Peyer's patch (tissue), 4 donors: Measurements from ENCODE around the gene ZNF827. TPM values are rescaled to one million over a fixed set of nuclear protein-coding genes. Genes with fewer than 3 reads are reported as not detected.
A peak's percentile ranks its signal among the peaks of the same experiment; 100 is the strongest.

Source experiments
- DNase-seq, 3 donors: peaks; one replicate each; pipeline ENCODE4 v3.0.0-alpha.2; 2017 to 2019
- H3K27ac ChIP-seq, 4 donors: fragments of 200-600 bp; sonication (generic); one replicate each; pipeline ENCODE4 v1.5.1; 2016 to 2019
- H3K27me3 ChIP-seq, 2 donors: fragments of 200-600 bp; sonication (generic); one replicate each; pipeline ENCODE4 v1.5.1; 2019
- H3K36me3 ChIP-seq, 3 donors: fragments of 200-600 bp; sonication (generic); one replicate each; pipeline ENCODE4 v1.5.1; 2016 to 2019
- H3K4me1 ChIP-seq, 4 donors: fragments of 200-600 bp; sonication (generic); one replicate each; pipeline ENCODE4 v1.5.1; 2016 to 2019
- H3K4me3 ChIP-seq, 4 donors: fragments of 200-600 bp; sonication (generic); 1 replicate in 3 of 4; 2 replicates in 1 of 4; pipeline ENCODE4 v1.5.1; 2016 to 2019; ENCODE audit warnings: mild to moderate bottlenecking in 1 of 4
- H3K9me3 ChIP-seq, 4 donors: fragments of 200-600 bp; sonication (generic); one replicate each; pipeline ENCODE4 v1.5.1; 2016 to 2019; ENCODE audit warnings: mild to moderate bottlenecking in 1 of 4
- CTCF ChIP-seq, 6 experiments: fragments of 450-650 bp in 4 of 6; fragments of 200-600 bp in 2 of 6; sonication (generic) in 1 of 6; IDR thresholded peaks; one replicate each; pipeline ENCODE4 v1.5.1; 2017 to 2019; ENCODE audit warnings: antibody characterized with exemption in 6 of 6, mild to moderate bottlenecking in 3 of 6, moderate library complexity in 1 of 6
- POLR2A ChIP-seq, 2 donors: fragments of 450-650 bp; IDR thresholded peaks; one replicate each; pipeline ENCODE4 v1.5.1; 2017; ENCODE audit warnings: antibody characterized with exemption in 2 of 2, mild to moderate bottlenecking in 2 of 2, moderate library complexity in 2 of 2
- total RNA-seq, 4 donors: library from RNA; depleted of rRNA; stranded (reverse); fragments of >200 nt; gene quantifications; one replicate each; pipeline ENCODE4 v1.1.0, GENCODE V29; 2016

The ZNF827 gene
- total RNA-seq, 4 donors from 2014 or later: 46.3 to 206 (median 60.5) TPM

GRCh38 chr4:145907390-145907789 is 31.2 kb downstream of the ZNF827 start:
- H3K9me3 ChIP-seq: no peaks in the 10 kb centered on the region
- no peaks in the 10 kb centered on the region for H3K27me3 ChIP-seq
- no peak for TF ChIP-seq CTCF (IDR thresholded peaks at IDR 0.05)
- H3K4me1 ChIP-seq: peaks cover 0 to 13% (median 0%) of the 10 kb centered on the region in 4 donors
- peaks cover 0 to 7% (median 0%) of the 10 kb centered on the region in 3 donors for H3K36me3 ChIP-seq
- DNase-seq: no peak
- H3K4me3 ChIP-seq: no peak overlapping the region
- no peak overlapping the region for H3K27ac ChIP-seq

DNA sequence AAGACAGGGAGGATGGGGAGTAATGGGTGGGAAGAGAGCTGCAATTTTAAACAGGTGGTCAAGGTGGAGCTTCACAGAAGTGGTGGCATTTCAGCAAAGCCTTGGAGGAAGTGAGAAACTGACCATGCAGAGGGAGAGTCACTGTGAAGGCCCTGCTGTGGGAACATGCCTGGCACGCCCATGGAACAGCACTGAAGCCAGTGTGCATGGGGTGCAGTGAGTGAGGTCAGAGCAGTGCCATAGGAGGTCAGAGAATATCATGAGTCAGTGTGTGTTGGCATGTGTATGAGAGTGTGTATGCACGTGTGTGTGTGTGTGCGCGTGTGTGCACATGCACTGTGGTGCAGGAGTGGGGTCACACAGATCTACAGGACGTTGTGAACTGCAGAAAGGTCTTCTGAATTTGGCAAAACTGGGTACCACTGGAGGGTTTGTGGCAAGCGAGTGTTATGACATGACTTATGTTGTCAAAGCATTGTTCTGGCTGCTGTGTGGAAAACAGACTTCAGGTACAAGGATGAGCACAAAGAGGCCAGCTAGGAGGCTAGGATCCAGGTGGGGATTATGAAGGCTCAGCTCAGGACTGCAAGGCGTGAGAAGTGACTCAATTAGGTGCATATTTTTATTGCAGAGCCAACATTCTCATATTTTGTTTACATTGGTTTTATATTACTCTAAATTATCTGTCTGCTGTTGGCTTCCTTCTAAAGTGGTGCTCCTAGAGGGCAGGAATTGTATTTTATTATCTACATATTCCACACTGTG is 34.0 kb downstream of the ZNF827 start:
- Histone ChIP-seq H3K4me1 (peaks cover 0 to 13% (median 0%) of the 10 kb centered on the region in 4 donors), H3K9me3 (no peaks in the 10 kb centered on the region), H3K27me3 (no peaks in the 10 kb centered on the region), H3K27ac (no peak overlapping the region), H3K4me3 (no peak overlapping the region), H3K36me3 (peaks cover 0 to 16% (median 0%) of the 10 kb centered on the region in 3 donors)
- peak in 1 of 3 donors; percentile 63 for DNase-seq
- TF ChIP-seq CTCF (IDR thresholded peaks at IDR 0.05): no peak
- TF ChIP-seq POLR2A (IDR thresholded peaks at IDR 0.05): no peak

DNA sequence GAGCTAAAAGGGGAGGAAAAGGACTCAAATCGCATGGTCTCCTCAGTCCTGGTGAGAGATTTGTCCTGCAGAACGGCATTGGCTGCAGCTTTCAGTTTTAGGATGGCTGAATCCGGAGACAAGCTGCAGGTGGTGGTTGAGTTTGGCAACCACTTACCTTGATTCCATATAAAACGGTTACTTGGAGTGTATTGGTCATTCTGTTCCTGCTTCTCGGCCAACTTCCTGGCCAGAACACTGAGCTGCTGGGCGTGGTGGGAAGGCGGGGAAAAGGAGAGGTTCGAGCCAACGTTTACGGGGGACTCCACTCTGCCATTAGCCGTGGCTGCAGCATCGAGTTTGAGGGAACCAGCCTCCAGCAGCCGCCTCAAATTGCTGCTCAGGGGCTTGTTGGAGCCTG is 36.1 kb downstream of the ZNF827 start:
- Histone ChIP-seq H3K4me3 (no peak overlapping the region), H3K27ac (no peak overlapping the region), H3K27me3 (no peaks in the 10 kb centered on the region), H3K36me3 (peaks cover 0 to 16% (median 0%) of the 10 kb centered on the region in 3 donors), H3K4me1 (peaks cover 0 to 13% (median 0%) of the 10 kb centered on the region in 4 donors), H3K9me3 (no peaks in the 10 kb centered on the region)
- no peak for TF ChIP-seq POLR2A (IDR thresholded peaks at IDR 0.05)
- no peak for TF ChIP-seq CTCF (IDR thresholded peaks at IDR 0.05)
- DNase-seq: no peak

- H3K27me3 ChIP-seq: no peaks in the 10 kb centered on the region
- no peak for TF ChIP-seq CTCF (IDR thresholded peaks at IDR 0.05)
- no peak for TF ChIP-seq POLR2A (IDR thresholded peaks at IDR 0.05)
- no peaks in the 10 kb centered on the region for H3K9me3 ChIP-seq
- peaks cover 0 to 16% (median 0%) of the 10 kb centered on the region in 3 donors for H3K36me3 ChIP-seq
- no peak overlapping the region for H3K4me3 ChIP-seq
- DNase-seq: no peak
- peaks cover 0 to 10% (median 0%) of the 10 kb centered on the region in 4 donors for H3K4me1 ChIP-seq
- H3K27ac ChIP-seq: no peak overlapping the region
Measured at GRCh38 chr4:145899886-145900460, 38.6 kb downstream of the ZNF827 start.

DNA sequence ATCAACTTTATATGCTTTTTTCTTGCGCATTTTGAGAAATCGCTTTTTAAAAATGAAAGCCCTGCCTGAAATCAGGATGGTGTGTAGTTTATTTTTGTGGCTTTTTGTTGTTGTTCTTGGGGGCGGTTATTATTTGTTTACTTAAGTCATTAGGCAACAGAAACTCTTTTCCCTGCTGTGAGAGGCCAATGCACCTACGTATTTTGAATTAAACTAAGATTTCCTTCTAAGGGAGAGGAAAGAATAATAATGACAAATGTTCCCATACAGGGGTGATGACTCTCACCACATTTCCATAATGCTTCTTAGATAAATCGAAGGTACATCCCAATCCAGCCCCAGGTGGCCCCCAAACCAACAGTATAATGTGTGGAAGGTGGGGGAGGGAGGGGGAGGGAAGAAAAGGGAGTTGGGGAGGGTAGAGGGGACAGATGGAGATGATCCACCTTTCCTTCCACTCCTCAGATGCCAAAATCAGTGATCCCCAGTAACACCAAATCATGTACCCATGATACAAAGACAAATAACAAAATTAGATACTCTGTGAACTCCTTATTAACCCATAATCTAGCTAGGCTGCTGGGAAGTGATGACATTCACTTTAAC is 39.6 kb downstream of the ZNF827 start:
- no peak overlapping the region for H3K4me3 ChIP-seq
- no peak for DNase-seq
- H3K4me1 ChIP-seq: peaks cover 0 to under 1% (median 0%) of the 10 kb centered on the region in 4 donors
- TF ChIP-seq POLR2A (IDR thresholded peaks at IDR 0.05) (no peak), CTCF (IDR thresholded peaks at IDR 0.05) (no peak)
- no peak overlapping the region for H3K27ac ChIP-seq
- no peaks in the 10 kb centered on the region for H3K9me3 ChIP-seq
- H3K36me3 ChIP-seq: peaks cover 0 to 16% (median 0%) of the 10 kb centered on the region in 3 donors
- H3K27me3 ChIP-seq: no peaks in the 10 kb centered on the region
